SHP77 (cell line): Measurements from ENCODE around the gene STAP1.
A peak's percentile ranks its signal among the peaks of the same experiment; 100 is the strongest.
"Not testable (repeated sequence)": the region's sequence is repeated elsewhere in the genome, so short reads cannot be mapped to it uniquely, and the experiment has no call there.

ENCODE experiments used
- DNase-seq, 2 experiments: peaks; one replicate each; lab custom pipeline; 2025; lab: John Stamatoyannopoulos, UW

STAP1 gene

DNA sequence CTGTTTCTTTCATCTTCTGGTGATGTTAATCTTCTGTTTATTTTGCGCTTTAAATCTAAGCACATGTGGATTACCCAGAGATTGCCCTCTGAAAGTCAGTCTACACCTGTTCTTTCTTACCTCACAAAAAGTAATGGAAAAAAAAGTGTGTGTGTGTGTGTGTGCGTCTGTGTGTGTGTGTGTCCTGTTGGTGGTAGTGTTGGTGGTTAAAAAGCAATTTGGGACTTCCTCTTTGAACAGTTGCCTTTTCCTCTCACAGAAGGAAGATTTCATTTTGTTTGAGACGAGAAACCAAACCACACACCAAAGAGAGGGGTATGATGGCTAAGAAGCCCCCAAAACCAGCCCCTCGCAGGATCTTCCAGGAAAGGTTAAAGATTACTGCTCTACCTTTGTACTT, at the start of gene STAP1:
Gene STAP1 (plus strand): TSS at position 235 of the 400 bp plus-strand sequence. CDS start 83 bp downstream, at position 318.
- DNase-seq: no peak

- no peak for DNase-seq
These were observed 46.0 kb upstream of the STAP1 start for GRCh38 chr4:67512501-67512900.

DNA sequence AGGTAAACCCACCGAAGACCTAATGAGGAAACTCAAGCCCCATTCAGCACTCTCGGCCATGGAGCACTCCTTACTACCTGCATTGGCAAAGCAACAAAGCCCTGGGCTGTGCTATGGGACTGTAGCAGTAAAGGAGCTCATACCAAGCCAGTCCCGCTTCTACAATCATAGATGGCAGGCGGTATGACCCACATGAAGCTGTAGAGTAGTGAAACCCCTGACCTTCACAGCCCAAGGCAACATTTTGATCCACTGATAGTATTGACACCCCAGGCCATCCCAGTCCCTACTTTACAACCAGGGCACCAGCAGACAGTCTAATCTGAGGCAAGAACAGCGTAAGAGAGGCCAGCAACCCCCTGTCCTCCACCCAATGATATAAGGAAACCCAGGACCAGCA, 38.4 kb upstream of the STAP1 start:
- DNase-seq: no peak

GRCh38 chr4:67521506-67521905, 37.0 kb upstream of the STAP1 start:
- DNase-seq: no peak

DNA sequence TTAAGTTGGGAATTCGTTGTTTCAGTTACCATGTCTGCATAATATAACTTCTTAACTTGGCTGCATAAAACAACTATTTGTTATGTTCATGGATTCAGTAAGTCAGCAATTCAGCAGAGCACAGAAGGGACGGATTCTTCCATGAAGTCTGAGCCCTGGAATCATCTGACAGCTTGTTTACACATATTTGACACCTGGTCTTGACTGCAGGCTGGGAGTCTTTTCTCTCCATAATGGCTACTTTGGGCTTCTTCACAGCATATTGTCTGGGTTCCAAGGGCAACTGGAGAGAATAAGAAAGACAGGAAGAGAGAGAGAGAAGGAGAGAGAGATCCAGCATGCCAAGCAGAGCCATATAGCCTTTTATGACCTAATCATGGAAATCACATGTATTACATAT, 36.3 kb upstream of the STAP1 start:
- DNase-seq: no peak

- no peak for DNase-seq
These were observed 35.5 kb upstream of the STAP1 start for GRCh38 chr4:67522851-67523671.

DNA sequence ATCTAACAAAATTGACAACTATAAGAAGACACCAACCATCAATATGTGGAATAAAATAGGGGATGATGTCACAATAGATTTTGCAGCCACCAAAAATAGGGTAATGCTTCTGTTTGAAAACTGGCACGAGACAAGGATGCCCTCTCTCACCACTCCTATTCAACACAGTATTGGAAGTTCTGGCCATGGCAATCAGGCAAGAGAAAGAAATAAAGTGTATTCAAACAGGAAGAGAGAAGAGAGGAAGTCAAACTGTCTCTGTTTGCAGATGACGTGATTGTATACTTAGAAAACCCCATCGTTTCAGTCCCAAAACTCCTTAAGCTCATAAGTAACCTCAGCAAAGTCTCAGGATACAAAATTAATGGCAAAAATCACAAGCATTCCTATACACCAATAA, 34.4 kb upstream of the STAP1 start:
- not testable (repeated sequence) for DNase-seq

DNA sequence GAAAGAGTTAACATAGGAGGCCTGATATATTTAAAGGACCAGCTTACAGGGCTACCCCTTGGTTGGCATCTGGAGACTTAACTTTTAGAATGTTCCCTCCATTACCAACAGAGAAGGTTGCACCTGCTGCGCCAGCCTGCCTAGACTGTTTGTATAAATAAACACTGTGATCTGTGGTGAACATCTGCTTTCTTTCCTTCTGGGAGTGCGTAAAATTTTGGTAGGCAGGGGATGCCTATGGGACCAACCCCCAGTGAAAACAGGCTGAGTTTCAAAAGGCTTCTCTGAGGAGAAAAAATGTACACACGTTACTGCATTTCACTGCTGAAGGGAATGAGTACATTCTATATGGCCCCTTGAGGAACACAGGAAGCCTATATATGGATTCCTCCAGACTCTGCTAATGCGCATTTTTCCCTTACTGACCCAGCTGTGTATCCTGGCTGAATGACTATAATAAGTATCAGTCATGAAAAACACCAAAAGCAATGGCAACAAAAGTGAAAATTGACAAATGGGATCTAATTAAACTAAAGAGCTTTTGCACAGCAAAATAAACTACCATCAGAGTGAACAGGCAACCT, 27.1 kb upstream of the STAP1 start:
- peak; percentile 54 to 64 for DNase-seq

DNA sequence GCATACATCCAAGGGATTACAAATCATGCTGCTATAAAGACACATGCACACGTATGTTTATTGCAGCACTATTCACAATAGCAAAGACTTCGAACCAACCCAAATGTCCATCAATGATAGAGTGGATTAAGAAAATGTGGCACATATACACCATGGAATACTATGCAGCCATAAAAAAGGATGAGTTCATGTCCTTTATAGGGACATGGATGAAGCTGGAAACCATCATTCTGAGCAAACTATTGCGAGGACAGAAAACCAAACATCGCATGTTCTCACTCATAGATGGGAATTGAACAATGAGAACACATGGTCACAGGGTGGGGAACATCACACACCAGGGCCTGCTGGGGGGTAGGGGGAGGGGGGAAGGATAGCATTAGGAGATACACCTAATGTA, 26.1 kb upstream of the STAP1 start:
- not testable (repeated sequence) for DNase-seq

GRCh38 chr4:67533112-67533511, 25.4 kb upstream of the STAP1 start:
- DNase-seq: no peak

DNA sequence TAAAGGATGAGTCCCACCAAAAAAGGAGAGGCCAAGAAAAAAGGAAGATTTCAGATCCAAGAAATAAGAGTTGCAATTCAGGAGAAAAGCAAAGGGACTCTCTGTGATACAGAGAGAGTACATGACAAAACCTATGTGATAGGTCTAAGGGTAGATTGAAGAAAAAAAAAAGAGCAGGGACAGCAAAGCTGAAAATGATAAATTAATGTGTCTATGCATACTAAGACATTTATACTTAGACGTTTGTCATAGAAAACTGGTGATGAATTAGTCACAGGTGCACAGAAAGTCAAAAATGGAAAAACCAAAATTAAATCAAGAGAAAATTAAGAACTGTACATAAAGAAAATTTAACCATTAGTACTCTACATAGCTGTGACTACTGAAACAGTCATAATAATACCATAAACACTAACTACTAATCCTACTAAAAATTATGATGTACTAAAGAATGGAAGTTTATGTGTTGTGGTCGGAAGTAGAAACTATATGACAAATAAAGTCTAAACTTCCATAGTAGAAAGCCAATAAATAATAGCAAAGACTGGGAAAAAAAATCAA, 23.2 kb upstream of the STAP1 start:
- DNase-seq: no peak

DNA sequence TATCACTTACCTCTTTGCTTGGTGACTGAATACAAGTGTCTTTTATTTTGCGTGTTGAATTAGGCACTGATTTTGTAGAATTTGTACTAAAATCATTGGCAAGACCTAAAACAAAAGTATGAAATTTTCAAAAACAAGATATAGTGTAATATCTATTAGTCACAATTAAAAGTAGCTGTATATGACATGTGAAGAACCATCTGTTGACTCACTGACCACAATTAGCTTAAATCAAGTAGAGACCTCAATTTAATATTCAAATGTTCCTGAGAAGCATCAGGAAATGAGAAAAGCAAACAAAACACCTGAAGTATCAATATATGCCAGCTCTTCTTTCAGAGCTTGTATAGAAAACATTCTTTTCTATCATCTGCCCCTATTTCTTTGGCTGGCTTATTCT, 18.7 kb upstream of the STAP1 start:
- DNase-seq: no peak

- DNase-seq: no peak
These were observed 16.5 kb upstream of the STAP1 start for GRCh38 chr4:67542076-67542475.

GRCh38 chr4:67545199-67546003, 13.1 kb upstream of the STAP1 start, which contains the start of gene CENPC:
Gene CENPC (minus strand): TSS chr4:67545503. CDS start chr4:67545355, 148 bp downstream.
- peak; percentile 97 to 98 for DNase-seq

DNA sequence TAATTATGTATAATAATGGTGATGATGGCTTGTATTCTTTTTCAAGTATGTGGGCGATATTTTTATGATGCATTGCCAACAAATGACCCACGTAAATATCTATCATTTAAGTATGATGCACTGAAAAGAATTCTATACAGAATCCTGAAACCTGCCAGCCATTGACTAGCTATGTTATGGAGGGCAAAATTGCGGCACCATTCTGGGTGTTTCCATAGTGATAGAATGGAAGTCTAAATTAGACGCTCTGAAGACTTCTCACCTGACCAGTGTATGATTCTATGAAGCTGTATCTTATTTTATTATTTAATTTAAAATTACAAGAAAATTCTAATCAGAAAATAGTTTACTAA, 12.5 kb upstream of the STAP1 start:
- DNase-seq: peak in 1 of 2 experiments; percentile 14

DNA sequence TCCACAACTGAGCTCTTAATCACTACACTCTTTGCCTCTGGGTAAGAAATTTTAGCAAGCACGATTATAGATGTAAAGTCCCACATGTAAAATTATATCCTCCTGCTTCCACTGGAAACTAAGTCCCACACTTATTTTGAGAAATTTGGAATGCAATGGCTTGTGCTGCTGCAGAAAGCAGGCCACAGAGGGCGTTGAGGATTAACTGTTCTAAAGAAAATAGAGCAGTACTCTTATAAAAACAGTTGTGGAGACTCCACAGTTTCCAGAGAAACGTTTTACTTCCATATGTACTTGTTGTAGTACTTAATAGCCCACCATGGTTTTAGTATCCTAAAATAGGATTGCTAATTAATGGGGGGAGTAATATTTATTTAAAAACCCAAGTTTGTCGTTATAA, 11.6 kb upstream of the STAP1 start:
- DNase-seq: no peak

DNA sequence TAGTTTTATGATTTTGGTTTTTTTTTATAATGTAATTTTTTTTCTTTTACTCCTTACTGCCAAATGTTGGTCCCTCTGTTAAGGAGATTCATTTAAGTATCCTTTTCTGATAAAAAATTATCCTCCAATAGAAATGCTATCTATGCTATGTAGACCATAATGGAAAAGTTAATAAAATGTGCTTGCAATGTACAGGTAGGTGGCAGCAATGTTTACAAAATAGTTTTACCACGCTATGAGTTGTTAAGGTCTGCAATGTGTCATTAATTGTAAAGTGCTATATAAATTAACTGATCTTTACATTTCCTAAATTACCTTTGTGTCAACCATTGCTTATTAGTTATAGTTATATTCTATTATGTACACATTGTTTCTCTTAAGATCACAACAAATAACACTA, 9.4 kb upstream of the STAP1 start:
- DNase-seq: peak in 1 of 2 experiments; percentile 5

DNA sequence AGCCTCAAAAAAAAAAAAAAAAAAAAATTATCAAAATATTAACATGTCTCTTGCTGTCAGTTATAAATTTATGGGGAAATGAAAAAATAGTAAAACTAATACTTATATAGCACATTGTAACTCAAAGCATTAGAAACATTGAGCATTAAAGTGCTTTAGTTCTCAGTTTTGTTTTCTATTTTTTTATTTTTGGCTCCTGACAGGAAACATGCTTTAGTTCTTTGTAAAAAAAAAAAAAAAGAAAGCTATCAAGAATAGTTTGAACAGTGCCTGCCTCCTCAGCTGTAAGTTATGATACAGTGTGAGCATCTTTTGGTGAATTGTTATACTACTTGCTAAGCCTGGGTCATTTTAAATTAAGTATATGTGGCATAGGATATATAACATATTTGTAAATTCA, 8.1 kb upstream of the STAP1 start:
- no peak for DNase-seq

- no peak for DNase-seq
These were observed 7.7 kb upstream of the STAP1 start for GRCh38 chr4:67550857-67551256.

GRCh38 chr4:67552146-67552792, 6.3 kb upstream of the STAP1 start:
- DNase-seq: not testable (repeated sequence)

DNA sequence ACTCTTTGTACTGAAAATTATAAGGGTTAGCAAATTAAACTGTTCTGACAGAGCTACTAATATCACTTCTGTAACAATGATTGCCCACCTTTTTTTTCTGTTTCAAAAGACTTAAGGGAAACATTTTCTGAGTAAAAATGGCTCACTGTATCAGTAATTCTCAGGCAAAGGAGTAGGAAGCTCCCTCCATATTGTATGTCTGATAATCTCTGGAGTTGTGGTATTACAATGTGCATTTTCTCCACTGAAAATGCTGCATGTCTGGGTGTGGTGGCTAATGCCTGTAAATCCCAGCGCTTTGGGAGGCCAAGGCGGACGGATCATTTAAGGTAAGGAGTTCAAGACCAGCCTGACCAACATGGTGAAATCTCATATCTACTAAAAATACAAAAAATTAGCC, 4.4 kb upstream of the STAP1 start:
- no peak for DNase-seq

DNA sequence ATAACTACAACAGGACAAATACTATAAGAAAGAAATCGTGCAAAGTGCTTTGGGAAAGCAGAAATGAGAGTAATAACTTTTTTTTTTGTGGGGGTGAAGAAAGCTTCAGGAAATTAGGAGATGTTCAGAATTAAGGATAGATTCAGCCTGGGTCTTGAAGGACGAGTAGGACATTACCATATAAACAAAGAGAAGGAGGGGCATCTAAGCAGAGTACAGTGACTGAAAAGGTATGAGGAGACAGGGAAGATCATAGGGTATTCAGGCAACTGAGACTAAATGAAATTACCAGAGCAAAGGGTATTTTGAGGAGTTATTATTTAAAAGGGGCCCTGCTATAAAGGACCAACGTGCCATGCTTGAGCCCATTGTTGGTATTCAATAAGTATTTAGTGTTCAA, 3.1 kb upstream of the STAP1 start:
- no peak for DNase-seq
